NCI-H1436 treated with DMSO at 0.1 percent for 48 hours (cell line): ENCODE results near the gene SCFD2.

ENCODE experiments used
- DNase-seq: peaks from one replicate; lab custom pipeline; 2025; lab: John Stamatoyannopoulos, UW

The SCFD2 gene

DNA sequence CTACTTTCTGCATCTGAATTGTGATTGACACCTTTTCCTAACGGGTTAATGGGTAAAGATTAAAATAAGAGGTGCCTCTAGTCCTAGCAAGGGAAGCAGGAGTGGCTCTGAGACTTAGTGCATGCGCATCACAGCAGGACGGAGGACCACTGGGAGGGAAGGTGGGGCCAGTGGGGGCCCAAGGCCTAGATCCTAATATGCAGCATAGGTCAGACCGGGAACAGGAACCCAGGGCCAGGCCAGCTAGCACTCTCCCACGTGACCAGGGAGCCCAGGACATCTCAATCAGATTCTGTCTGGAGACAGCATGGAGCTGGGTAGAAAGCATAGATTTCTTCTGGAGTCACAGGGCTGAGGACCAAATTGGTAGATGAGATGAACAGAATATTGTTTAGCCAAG is 448.0 kb downstream of the SCFD2 start:
- DNase-seq = no peak

- no peak for DNase-seq
These were observed 450.0 kb downstream of the SCFD2 start for GRCh38 chr4:52915730-52916300.

DNA sequence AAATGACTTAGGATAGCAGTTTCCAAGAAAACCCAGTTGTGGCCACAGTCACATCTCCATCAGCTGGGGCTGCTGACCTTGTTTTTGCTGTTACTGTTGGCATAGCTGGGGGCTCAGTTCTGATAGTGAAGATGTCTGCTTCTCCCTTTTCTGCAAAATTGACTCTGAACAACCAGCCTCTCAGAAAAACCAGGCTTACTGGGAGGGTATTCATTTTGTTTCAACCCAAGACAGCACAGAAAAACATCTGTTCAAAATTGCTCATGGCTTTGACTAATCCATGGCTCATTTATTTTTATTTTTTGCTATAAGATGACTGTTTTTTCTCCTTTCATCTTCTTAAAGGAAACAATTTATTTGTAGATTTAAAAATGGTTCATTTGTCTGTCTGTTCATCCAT is 450.7 kb downstream of the SCFD2 start:
- no peak for DNase-seq

GRCh38 chr4:52914051-52914605 is 451.7 kb downstream of the SCFD2 start:
- DNase-seq = no peak

DNA sequence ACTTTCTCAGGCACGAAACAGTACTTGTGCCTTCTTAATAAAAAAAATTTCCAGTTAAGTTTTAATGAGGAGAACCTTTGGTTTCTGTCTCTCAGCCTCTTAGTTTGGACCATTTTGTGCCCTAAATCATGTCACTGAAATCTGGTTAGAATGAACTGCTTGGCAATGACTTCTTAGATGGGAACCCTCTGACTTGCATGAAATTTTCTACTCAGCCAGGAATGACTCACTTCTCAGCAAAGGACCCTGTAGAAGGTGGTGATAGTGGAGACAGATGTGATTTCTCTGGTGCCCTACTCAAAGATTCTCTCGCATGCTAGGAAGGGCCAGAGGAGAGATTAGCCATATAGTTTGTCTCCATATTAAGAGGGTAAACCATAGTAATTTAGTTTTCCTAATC is 453.3 kb downstream of the SCFD2 start:
- DNase-seq = no peak

GRCh38 chr4:52911684-52912294 is 454.1 kb downstream of the SCFD2 start:
- DNase-seq = peak; percentile 8

DNA sequence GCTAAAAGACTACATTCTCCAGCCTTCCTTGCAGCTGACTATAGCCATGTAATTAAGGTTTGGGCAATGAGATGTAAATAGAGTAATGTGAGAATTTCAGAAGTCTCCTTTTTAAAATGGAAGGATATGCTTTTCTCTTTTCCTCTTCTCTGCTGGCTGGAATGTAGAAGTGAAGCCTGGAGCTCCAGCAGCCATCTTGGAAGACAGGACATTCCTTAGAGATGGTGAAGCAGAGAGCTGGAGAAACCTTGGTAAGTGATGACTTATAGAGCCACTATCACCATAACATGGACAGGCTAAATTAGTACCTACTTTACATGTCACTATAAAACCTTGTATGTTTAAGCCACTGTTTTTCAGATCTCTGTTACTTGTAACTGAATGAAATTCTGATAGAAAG is 455.7 kb downstream of the SCFD2 start:
- DNase-seq = no peak

GRCh38 chr4:52907510-52907909 is 458.4 kb downstream of the SCFD2 start:
- DNase-seq = no peak

- DNase-seq = no peak
These were observed 461.4 kb downstream of the SCFD2 start for GRCh38 chr4:52904421-52904820.

- DNase-seq = no peak
These were observed 462.6 kb downstream of the SCFD2 start for GRCh38 chr4:52903273-52903672.

GRCh38 chr4:52894443-52894842 is 471.4 kb downstream of the SCFD2 start:
- DNase-seq = no peak

GRCh38 chr4:52892880-52893279 is 473.0 kb downstream of the SCFD2 start:
- DNase-seq = no peak

- DNase-seq = no peak
These were observed 474.1 kb downstream of the SCFD2 start for GRCh38 chr4:52891743-52892142.

GRCh38 chr4:52890521-52890791 is 475.4 kb downstream of the SCFD2 start:
- no peak for DNase-seq

- no peak for DNase-seq
These were observed 475.9 kb downstream of the SCFD2 start for GRCh38 chr4:52889778-52890520.

- no peak for DNase-seq
These were observed 476.5 kb downstream of the SCFD2 start for GRCh38 chr4:52889354-52889753.

DNA sequence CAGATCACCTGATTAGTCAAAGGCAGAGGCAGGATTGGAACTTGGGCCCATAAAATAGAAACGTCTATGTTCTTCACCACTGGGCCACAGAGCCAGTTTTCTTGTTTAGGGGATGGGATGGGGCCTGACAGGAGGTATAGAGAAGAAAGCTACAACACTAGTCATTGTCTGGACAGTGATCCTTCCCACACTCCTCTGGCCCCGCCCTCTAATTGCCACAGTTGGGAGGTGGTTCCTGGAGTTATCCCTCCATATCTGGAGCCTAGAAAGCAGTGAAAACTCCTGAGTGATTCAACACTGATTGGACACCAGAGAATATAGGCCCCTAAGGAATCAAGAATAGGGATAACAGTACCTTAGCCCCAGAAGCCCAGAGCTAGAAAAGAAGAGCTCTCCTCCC is 480.9 kb downstream of the SCFD2 start:
- DNase-seq = no peak

- no peak for DNase-seq
These were observed 481.9 kb downstream of the SCFD2 start for GRCh38 chr4:52883707-52884669.

- DNase-seq = no peak
These were observed 482.7 kb downstream of the SCFD2 start for GRCh38 chr4:52883183-52883621.

DNA sequence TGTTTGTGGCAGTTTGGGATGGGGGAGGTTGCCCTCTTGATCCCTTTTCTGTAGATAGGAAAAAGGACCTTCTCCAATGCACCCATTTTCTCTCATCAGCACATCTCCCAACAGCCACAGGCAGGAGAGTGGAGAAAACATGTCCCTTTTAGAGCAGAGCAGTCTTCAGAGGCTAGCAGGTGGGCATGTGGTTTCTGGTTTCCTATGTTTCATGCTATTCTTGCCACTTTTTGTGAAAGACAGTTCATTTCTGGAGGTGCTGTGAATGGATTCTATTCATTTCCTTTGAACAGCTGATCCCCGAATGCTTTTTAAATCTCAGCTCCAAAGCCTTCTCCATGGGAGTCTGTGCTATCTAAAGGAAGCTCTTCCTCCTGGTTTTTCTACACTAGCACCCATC is 484.9 kb downstream of the SCFD2 start:
- no peak for DNase-seq

DNA sequence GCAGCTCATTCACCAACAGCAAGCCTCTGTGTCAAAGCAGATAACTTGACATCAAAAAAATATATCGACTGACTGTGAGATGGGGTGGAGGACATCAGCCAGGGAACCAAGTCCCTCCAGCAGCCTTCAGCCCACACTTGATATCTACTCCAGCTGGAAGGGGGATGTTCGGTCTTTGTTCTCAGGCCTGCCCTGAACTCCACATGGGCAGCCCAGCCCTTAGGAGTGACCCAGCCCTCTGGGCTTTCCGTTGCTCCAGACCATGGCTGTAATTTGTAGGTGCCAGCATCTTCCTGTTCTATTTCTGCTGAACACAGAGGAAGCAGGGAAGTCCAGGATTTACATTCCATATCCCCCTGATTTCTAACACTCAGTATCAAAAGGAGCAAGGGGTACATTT is 486.4 kb downstream of the SCFD2 start:
- DNase-seq = no peak

DNA sequence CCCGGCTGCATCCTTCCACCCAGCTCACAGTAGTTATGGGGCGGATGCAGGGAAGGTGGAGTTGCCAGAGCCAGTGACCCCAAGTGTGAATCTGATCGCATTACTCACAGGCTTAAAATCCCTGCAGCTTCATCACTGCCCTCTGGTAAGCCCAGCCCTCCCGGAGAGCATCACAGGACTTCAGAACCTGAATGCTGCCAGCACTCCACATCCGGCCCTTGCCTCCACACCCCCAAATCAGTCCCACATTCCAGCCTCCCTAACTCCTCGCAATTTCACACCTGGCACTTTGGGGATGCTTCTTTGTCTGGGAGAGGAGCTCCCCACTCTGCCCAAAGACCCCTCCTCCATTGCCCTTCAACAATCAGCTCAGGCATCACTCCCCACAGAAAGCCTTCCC is 488.2 kb downstream of the SCFD2 start:
- no peak for DNase-seq
